Lower lobe of right lung (tissue), 2 donors: Measurements from ENCODE around the gene LACRT. TPM values are rescaled to one million over a fixed set of nuclear protein-coding genes. Genes with fewer than 3 reads are reported as not detected.

Source experiments
- ATAC-seq, 2 donors: fragments of 200-7000 bp; cut with Tn5 transposase; one replicate each; pipeline ENCODE4 v1.9.1; 2020 to 2022; ENCODE audit warnings: mild to moderate bottlenecking in 2 of 2, moderate library complexity in 2 of 2
- DNase-seq: peaks from one replicate; pipeline ENCODE4 v3.0.0-alpha.2; 2020
- H3K27ac ChIP-seq: fragments of 200-600 bp; one replicate; pipeline ENCODE4 v1.8.0; 2022
- H3K27me3 ChIP-seq: fragments of 200-600 bp; one replicate; pipeline ENCODE4 v1.8.0; 2022; ENCODE audit warnings: low read depth
- H3K36me3 ChIP-seq: fragments of 200-600 bp; one replicate; pipeline ENCODE4 v1.8.0; 2022; ENCODE audit warnings: mild to moderate bottlenecking
- H3K4me1 ChIP-seq: fragments of 200-600 bp; one replicate; pipeline ENCODE4 v1.8.0; 2022
- H3K4me3 ChIP-seq: fragments of 200-600 bp; one replicate; pipeline ENCODE4 v1.8.0; 2022; ENCODE audit warnings: mild to moderate bottlenecking
- H3K9me3 ChIP-seq: fragments of 200-600 bp; one replicate; pipeline ENCODE4 v1.8.0; 2022
- CTCF ChIP-seq: fragments of 200-600 bp; IDR thresholded peaks from one replicate; pipeline ENCODE4 v1.8.0; 2022; ENCODE audit warnings: antibody characterized with exemption, mild to moderate bottlenecking
- intact Hi-C: fragments of 100-400 bp; cut with DNase I; formaldehyde crosslinking; loops from one replicate; pipeline ENCODE4 v1.11.0; 2022
- total RNA-seq: library from RNA; stranded (reverse); fragmentation: NEBNext Ultra II Directional; extraction: Animal tissue kit (Norgen Biotek cat#: 25700); gene quantifications from one replicate; pipeline ENCODE4 v1.2.1, GENCODE V29; 2021
- donor health status: DM: no; HTN: yes; CAD: no; lungs with severe emphysema.

Gene LACRT
- total RNA-seq, 1 donor from 2014 or later, result not detected

GRCh38 chr12:54660320-54660962 lies 25.7 kb upstream of the LACRT start:
- DNase-seq (no peak), ATAC-seq (no peak)
- Histone ChIP-seq H3K27ac (no peak overlapping the region), H3K4me3 (no peak overlapping the region), H3K4me1 (no peaks in the 10 kb centered on the region), H3K27me3 (no peaks in the 10 kb centered on the region), H3K36me3 (no peaks in the 10 kb centered on the region), H3K9me3 (no peaks in the 10 kb centered on the region)
- intact Hi-C loops, result no loop called here
- no peak for TF ChIP-seq CTCF

- intact Hi-C loops, result no loop called here
- peak; percentile 53 for TF ChIP-seq CTCF
- Histone ChIP-seq H3K4me1 (no peaks in the 10 kb centered on the region), H3K27ac (no peak overlapping the region), H3K9me3 (no peaks in the 10 kb centered on the region), H3K27me3 (no peaks in the 10 kb centered on the region), H3K4me3 (no peak overlapping the region), H3K36me3 (no peaks in the 10 kb centered on the region)
- DNase-seq (peak; percentile 50), ATAC-seq (peak; percentile 29 to 70)
These were observed 23.9 kb upstream of the LACRT start for GRCh38 chr12:54658306-54659264.

GRCh38 chr12:54657105-54657607 lies 22.5 kb upstream of the LACRT start:
- Histone ChIP-seq H3K4me1 (no peaks in the 10 kb centered on the region), H3K9me3 (no peaks in the 10 kb centered on the region), H3K27me3 (no peaks in the 10 kb centered on the region), H3K4me3 (no peak overlapping the region), H3K27ac (no peak overlapping the region), H3K36me3 (no peaks in the 10 kb centered on the region)
- intact Hi-C loops, result no loop called here
- DNase-seq (no peak), ATAC-seq (no peak)
- TF ChIP-seq CTCF, result no peak

GRCh38 chr12:54654926-54655325 lies 20.2 kb upstream of the LACRT start:
- no peak for TF ChIP-seq CTCF
- no peaks in the 10 kb centered on the region for H3K36me3 ChIP-seq
- H3K27ac ChIP-seq, result no peak overlapping the region
- H3K4me3 ChIP-seq, result no peak overlapping the region
- ATAC-seq, result no peak
- H3K9me3 ChIP-seq, result no peaks in the 10 kb centered on the region
- intact Hi-C loops, result no loop called here
- no peaks in the 10 kb centered on the region for H3K4me1 ChIP-seq
- peaks cover 6% of the 10 kb centered on the region for H3K27me3 ChIP-seq
- DNase-seq, result no peak

- Histone ChIP-seq H3K27ac (no peak overlapping the region), H3K9me3 (no peaks in the 10 kb centered on the region), H3K4me3 (no peak overlapping the region), H3K4me1 (no peaks in the 10 kb centered on the region), H3K36me3 (no peaks in the 10 kb centered on the region), H3K27me3 (peaks cover 6% of the 10 kb centered on the region)
- TF ChIP-seq CTCF, result no peak
- ATAC-seq, result no peak
- no peak for DNase-seq
- intact Hi-C loops, result no loop called here
These were observed 18.3 kb upstream of the LACRT start for GRCh38 chr12:54653025-54653424.
